HG02678 (cell line): ENCODE results near the gene ABCA3.
"Not testable (repeated sequence)": the region's sequence is repeated elsewhere in the genome, so short reads cannot be mapped to it uniquely, and the experiment has no call there.

Source experiments
- ATAC-seq: cut with Tn5 transposase; IDR thresholded peaks from one replicate; pipeline ENCODE4 v1.9.1; 2021; ENCODE audit warnings: mild to moderate bottlenecking, moderate library complexity; ENCODE audit not compliant: unreplicated experiment

ABCA3 gene

DNA sequence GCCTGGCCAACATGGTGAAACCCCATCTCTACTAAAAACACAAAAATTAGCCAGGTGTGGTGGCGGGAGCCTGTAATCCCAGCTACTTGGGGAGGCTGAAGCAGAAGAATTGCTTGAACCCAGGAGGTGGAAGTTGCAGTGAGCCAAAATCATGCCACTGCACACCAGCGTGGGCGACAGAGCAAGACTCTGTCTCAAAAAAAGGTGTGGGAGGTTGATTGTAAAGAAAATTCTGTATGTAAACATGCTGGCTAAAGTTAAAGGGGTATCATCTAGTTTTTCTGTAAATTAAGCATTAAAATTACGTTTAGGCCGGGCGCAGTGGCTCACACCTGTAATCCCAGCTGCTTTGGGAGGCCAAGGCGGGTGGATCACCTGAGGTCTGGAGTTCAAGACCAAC, 82.0 kb downstream of the ABCA3 start:
- not testable (repeated sequence) for ATAC-seq

DNA sequence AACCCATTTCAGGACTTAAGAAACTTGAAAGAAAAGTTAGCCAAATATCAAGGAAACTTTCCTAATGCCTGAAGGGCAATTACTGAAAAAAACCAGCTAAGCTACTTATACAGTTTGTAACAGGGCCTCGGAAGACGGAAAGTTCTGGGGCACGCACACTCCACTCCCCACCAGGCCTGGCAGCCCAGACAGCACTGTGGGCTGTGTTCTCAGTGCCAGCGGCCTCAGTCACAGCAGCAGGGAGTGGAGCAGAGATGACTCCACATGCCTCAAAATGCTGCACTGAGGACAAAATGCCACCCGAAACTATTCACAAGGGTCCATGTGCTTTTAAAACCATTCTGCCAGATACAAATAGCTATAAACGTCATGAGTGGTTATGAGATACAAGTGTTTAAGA, 82.8 kb downstream of the ABCA3 start:
- ATAC-seq: no peak

DNA sequence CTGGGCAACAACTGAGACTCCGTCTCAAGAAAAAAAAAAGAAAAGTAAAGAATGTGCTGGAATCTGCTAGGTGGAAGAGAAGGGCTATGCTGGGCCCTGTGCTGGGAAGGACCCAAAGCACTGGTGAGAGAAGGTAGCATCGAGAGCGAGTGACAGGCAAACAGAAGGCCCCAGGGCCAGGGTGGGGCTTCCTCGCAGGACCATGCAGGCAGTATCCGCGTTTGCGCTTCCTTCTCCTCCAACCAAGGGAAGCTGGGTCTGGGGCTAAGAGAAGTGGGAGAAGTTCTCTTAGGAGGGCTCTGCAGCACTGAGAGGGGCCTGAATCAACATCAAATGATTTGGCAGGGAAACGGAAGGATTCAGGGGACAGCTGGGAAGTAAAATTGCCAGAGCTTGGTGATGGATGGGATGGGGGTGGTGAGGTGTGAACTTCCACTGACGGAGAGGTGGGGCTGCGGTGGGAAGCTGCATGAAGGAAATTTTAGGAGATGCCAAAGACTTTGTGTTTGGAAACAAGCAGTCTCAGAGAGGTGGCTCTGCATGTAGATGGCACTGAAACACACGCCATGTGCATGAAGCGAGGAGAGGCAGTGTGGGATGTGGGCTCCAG, 83.9 kb downstream of the ABCA3 start:
- no peak for ATAC-seq

DNA sequence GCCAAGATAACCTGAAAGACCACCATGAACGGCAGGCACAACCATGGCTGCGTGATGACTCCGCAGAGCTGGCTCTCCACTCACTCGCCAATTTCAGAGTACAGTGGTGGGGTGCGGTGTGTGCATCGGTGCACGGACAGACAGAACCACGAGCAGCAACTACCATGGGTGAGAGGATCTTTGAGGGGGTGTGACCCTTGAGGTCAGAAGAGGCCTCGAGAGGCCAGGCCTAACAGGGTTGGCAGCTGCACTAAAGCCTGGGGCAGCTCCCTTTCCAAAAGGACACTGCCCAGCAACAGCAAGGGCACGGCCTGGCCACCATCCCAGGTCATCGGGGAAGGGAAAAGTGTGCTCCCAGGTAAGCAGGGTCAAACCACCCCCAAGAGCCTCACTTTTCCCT, 87.2 kb downstream of the ABCA3 start:
- no peak for ATAC-seq

DNA sequence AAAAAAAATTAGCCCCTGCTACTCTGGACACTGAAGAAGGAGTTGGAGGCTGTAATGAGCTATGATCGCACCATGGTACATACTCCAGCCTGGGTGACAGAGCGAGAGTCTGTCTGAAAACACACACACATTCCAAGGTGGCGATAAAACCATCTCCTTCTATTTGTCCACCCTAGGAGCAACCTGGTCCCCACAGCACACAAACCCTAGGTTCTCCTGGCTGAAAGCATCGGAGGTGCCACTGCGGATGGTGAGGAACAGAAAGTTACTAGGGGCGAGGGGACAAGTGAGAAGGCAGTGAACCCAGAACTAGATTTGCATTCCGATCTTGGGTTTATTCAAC, 87.8 kb downstream of the ABCA3 start:
- no peak for ATAC-seq

DNA sequence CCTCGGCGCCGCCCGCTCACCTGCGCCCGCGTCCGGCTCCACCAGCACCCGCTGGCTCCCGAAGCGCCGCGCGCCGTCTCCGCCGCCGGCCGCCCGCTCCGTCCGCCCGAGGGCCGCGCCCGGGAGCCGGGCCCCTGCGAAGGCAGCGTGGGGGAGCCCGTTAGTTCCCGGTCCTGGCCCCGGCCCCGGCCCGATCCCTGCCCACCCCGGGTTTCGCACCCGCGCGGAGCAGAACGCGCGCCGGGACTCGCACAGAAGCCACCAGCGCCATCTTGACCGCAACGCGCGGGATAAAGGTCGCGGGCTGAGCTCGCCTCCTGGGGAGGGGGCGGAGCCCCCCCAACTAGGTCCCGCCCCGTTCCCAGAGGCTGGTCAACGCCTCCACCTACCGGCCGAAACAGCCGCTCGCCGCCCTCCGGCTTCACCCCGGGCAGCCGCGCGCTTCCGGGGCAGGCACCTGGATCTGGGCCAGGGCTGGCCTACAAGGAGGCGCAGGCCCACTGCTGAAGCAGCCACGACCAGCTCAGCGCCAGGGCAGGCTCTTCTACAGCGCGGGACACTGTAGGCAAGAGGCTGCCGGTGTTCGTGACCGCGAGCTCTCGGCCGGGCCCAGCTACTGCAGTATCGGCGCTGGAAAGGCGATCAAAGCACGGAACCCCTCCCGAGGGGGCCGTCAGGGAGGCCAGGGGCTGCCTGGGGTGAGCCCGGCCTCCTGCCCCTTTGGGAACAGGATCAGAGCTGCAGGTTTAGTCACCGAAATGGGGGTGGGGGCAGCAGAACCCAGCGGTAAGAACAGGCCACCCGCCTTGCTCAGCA, 89.0 kb downstream of the ABCA3 start, which contains the start of gene ECI1:
Gene ECI1, minus strand, starts transcription at position 292 of the 816 bp plus-strand sequence. Its CDS starts 21 bp downstream, at position 271.
- ATAC-seq: peak; percentile 92

DNA sequence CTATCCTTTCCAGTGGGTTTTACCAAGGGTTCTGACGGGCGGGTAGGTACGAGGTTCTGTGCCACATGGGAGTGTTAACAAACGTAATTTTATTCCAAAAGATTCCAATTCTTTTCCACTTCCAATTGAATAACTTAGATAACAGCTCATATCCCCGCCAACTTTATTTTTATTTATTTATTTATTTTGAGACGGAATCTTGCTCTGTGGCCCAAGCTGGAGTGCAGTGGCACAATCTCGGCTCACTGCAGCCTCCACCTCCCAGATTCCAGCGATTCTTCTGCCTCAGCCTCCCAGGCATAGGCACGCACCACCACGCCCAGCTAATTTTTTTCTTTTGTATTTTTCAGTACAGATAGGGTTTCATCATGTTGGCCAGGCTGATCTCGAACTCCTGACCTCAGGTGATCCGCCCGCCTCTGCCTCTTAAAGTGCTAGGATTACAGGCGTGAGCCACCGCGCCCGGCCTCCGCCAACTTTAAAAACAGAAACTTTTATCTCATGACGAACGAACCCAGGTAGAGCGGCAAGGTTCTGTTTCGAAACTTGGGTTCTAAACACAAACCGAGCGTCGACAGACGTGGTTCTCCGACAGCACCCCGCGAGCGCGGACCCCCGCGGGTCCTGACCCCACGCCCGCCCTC, 89.8 kb downstream of the ABCA3 start:
- ATAC-seq: no peak

DNA sequence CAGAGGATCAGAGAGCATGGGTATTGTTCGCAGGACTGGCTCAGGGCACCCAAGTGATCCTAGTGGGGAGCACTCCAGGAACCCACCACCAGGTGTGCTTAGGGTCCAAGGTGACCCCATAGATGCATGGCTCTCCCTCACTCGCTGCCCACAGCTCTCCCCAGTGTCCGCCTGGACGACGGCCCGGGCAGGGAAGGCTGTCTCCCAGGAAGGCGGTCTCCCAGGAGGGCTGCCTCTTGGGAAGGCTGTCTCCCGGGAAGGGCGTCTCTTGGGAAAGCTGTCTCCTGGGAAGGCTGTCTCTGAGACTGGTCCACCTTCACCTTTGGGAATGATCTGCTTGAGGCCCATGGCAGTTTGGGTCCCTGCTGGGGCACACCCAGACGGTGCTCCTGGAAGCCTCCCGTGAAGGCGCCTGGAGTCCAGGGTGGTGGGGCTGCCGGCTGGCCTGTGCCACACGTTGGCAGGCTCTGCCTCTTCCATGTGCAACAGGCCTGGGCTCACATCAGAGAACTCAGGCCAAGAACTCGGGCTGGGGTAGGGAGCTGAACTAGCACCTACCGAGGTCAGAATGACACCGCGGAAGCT, 94.1 kb downstream of the ABCA3 start:
- ATAC-seq: no peak

DNA sequence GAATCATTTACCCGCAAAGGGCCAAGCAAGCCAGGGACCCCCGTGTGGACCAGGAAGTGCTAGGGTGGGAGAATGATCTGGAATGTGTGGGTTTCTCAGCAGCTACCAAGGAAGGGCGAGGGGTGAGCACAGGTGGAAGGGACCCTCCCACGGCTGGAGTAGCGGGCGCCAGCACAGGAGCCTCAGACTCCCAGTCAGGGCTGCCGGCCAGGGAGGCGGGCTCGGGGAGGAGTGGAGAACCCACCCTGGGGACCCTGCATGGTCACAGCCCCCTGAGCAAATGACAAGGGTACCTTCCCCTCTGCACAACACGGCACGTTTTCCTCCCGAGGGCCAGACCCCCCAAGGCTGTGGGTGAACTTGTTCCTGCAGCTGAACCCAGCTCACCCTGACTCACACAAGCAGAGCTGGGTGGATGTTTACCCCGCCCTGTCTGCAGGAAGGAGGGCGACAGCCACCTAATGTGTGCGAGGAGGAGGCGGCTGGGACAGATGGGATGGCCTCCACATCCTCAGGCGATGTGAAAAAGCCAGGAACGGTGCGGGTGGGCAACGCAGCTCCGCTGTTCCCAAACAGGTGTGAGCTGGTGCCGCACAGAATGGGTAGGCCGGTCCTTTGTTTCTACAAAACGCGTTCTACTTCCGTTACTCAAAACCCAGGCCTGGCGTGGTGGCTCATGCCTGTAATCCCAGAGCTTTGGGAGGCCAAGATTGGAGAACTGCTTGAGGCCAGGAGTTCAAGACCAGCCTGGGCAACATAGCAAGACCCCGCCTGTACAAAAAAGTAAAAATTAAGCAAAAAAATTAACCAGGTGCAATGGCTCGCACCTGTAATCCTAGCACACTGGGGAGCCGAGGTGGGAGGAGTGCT, 95.4 kb downstream of the ABCA3 start:
- no peak for ATAC-seq

DNA sequence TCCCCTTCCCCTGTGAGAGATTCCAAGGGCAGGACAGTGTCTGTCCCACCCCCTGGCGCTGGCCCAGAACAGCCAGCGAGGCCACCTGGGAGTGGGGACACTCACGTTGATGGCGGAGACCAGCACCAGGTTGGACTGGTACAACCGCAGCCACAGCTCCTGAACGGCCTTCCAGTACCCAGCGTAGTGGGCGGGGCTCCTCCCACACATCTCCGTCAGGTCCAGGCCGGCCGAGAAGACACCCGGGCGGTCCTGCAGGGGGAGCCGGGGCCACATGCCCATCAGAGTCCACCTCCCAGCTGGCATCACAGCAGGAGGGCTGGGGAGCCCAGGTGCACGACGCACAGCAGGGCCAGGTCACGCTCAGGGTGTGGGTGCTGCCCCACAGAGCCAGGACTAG, 96.2 kb downstream of the ABCA3 start:
- ATAC-seq: no peak

DNA sequence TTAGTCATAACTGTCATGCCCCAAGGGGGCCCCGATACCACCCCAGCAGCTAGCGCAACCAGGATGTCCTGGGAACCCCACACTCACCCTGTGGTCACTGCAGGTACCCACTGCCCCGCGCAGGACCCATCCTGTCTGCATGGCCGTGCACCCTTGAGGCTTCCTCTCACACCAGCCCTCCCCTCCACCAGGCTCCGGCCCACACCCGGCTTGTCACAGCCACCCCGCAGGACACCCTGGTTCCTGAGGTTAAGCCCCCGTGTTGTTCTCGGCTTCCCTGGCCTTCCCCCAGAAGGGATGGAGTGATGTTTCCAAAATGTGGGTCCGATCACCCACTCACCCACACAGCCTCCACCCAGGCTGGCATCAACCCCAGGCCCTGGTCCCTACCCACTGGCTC, 96.7 kb downstream of the ABCA3 start:
- ATAC-seq: no peak

DNA sequence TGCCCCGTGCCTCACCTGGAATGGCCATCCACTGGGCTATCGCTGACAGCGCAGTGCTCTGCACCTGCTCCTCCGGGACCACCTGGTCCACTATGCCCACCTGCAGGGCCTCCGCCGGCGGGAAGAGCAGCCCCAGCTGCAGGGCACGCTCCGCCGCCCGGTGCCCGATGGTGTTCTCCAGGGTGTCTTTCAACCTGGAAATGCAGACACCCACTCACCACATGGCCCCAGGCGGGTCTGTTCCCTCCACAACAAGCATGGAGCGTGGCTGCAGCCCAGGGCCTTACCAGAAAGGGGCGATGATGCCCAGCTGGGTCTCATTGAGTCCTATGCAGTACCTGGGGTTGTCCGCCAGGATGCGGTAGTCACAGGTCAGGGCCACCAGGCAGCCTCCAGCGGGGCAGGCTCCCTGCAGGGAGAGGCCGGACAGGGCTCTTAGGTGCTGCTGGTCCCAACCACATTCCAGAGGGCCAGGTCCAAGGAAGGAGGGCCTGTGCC, 97.4 kb downstream of the ABCA3 start:
- no peak for ATAC-seq

DNA sequence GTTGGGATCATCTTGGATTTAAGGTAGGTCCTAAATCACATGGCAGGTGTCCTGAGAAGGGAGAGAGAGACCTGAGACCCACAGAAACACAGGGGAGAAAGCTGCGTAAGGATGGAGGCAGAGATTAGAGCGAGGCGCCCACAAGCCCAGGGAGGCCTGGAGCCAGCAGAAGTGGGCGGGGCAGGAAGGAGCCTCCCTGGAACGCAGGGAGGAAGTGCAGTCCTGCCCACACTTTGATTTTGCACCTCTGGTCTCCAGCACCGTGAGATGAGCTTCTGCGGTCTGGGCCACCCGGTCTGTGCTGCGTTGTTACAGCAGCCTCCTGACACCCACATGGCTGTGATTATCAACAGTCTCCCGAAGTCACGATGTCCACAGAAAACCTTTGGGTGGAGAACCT, 97.9 kb downstream of the ABCA3 start:
- no peak for ATAC-seq

DNA sequence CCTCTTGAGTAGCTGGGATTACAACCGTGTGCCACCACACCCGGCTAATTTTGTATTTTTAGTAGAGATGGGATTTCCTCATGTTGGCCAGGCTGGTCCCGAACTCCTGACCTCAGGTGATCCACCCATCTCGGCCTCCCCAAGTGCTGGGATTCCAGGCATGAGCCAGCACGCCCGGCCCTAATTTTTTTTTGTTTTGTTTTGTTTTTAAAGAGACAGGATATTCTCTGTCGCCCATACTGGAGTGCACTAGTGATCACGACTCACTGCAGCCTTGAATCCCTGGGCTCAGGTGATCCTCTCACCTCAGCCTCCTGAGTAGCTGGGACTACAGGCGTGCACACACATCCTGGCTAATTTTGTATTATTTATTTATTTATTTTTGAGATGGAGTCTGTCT, 100.2 kb downstream of the ABCA3 start:
- not testable (repeated sequence) for ATAC-seq

DNA sequence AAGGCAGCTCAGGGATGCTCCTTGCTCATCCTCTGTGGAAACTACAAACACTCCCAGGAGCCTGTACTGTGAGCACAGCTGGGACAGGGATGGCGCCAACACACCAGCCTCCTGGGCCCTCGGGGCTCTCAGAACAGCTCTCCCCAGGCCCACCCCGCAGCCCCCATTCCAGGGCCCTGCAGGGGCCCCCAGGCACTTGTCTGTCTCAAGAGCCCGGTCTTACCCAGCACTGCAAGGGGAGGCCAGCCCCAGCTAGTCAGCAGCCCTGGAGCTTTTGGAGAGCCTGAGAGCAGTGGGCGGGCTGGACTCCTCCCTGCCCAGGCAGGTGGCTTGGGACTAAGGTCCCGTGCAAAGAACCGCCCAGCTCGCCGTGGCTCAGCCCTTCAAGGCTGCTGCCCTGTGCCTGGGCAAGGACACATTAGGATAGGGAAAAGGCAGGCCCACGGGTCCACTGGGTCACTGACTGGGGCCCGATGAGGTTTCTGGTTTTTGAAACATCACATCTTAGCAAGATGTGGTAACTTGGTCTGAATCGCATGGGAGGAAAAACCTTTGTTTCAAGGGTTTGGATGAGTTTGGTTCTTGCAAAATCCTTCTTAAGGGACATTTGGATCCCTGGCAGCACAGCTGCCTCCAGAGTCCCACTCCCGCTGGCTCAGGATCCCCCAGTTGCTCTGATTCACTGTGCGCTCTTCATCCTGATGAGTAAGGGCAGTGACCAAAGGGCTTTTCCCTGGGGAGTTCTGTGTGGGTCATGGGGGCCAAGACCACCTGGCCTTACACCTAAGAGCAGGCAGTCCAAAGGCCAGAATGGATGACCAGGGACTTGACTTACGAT, 101.5 kb downstream of the ABCA3 start:
- no peak for ATAC-seq

DNA sequence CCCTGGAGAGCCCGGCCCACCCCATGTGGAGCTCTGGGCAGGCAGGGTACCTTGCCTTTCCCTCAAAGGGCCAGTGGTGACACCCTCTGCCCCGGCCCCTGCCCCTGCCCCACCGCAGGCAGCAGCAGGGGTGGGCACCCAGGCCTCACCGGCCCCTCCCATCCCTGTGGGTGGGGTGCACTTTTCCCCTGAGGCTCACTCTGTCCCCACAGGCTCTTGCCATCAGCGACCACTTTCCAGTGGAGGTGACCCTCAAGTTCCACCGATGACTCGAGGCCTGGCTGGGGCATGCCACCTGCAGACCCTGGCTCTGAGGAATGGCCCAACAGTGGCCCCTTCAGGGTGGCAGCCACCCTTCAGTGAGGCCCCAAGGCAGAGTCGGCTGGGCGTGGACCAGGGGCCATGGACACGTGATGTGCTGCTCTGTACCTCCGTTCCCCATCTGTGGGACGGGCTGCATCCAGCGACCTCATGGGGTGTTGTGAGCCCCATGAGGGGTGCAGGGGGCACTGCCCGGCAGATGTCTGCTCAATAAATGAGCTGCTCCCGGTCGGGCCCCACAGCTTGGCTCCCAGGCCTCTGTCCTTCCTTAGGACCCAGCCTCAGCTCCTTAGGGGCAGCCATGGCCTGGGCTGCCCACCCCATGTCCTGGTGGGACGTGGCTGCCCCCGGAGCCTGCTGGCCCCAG, 102.2 kb downstream of the ABCA3 start:
- no peak for ATAC-seq

DNA sequence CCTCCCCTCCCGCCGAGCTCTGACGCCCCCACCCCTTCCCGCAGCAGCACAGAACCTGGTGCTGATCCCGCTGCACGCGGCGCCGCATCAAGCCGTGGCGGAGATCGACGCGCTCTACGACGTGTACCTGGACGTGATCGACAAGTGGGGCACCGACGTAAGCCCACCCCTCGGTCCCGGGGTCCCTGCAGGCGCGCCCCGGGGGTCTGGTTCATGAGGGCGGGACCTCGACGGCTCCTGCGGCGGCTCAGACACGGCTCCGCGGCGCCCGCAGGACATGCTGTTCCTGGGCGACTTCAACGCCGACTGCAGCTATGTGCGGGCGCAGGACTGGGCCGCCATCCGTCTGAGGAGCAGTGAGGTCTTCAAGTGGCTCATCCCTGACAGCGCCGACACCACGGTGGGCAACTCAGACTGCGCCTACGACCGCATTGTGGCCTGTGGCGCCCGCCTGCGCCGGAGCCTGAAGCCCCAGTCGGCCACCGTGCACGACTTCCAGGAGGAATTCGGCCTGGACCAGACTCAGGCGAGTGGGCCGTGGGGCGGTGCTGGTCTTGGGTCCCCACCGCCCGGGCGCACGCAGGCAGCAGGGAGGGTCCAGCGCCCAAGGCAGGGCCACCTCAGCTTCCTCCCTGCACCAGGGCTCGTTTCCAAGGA, 102.9 kb downstream of the ABCA3 start:
- ATAC-seq: no peak

DNA sequence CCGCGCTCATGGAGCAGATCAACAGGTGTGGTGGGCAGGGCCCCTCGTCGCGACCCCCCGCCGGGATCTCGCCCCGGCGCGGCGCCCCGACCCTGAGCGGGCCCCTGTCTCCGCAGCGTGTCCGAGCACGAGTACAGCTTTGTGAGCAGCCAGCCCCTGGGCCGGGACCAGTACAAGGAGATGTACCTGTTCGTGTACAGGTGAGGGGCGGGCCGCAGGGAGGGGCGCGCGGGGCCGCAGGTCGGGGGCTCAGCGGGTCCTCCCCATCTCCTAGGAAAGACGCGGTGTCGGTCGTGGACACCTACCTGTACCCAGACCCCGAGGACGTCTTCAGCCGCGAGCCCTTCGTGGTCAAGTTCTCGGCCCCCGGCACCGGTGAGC, 103.4 kb downstream of the ABCA3 start:
- no peak for ATAC-seq
